ENCODE measurements around the gene ENTPD6.
A peak's percentile ranks its signal among the peaks of the same experiment; 100 is the strongest.
"Not testable (repeated sequence)": the region's sequence is repeated elsewhere in the genome, so short reads cannot be mapped to it uniquely, and the experiment has no call there.

ENTPD6 gene

DNA sequence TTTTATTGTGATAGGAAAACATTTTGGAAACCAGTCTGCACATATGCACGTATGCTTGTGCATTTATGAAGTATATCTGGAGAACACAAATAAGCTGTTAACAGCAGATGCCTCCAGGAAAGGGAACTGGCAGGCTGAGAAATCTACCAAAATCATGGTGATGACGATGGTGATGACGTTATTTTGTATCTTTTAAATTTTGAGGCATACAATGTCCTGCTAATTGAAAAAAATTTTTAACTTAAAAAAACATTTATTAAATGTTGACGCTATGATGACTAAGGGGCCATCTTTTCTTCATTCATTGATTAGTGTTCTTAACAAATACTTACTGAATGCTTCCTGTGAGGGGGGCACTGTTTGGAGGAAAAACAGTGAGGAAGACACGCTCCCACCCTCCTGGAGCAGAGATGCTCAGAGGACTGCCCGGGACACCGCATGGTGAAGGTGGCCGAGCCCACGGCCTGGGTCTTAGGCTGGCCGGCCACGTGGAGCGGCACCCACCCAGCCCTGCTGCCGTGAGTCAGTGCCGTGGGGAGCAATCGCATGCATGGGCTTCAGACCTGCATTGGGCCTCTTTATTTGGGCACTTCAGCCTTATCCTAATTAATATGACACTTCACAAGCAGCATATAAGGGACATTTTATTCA lies 15.9 kb upstream of the ENTPD6 start:
- H3K27ac ChIP-seq (ENCODE audit: extremely low read depth, low read depth, low read length) = no peak overlapping the region

DNA sequence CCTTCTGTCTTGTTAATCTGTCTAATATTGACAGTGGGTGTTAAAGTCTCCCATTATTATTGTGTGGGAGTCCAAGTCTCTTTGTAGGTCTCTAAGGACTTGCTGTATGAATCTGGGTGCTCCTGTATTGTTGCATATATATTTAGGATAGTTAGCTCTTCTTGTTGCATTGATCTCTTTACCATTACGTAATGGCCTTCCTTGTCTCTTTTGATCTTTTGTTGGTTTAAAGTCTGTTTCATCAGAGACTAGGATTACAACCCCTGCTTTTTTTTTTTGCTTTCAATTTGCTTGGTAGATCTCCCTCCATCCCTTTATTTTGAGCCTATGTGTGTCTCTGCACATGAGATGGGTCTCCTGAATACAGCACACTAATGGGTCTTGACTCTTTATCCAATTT lies 11.1 kb upstream of the ENTPD6 start:
- POLR2A ChIA-PET; CTCF ChIA-PET; H3K4me3 ChIP-seq (ENCODE audit: low read depth, low read length): not testable (repeated sequence)

More for the DNA sequence above, 15.9 kb upstream of the ENTPD6 start:
- ChIA-PET CTCF (interaction anchor here (0.6 to 3.2 kb wide), 18 partner anchors 8 to 1760 kb away, joined by 3 to 24 read pairs (median 4); partner anchors contain the start of gene APMAP), POLR2A (no interaction called here)
- Histone ChIP-seq H3K4me1 (ENCODE audit: control insufficient read depth, insufficient read depth, low read length) (no peaks in the 10 kb centered on the region), H3K4me3 (ENCODE audit: low read depth, low read length) (no peak overlapping the region), H3K9me3 (ENCODE audit: control insufficient read depth, insufficient read depth, low read depth, low read length) (no peaks in the 10 kb centered on the region), H3K36me3 (ENCODE audit: control insufficient read depth in 2 of 2, insufficient read depth in 1 of 2, low read length in 2 of 2) (no peaks in the 10 kb centered on the region)
- TF ChIP-seq, protein P1, sequence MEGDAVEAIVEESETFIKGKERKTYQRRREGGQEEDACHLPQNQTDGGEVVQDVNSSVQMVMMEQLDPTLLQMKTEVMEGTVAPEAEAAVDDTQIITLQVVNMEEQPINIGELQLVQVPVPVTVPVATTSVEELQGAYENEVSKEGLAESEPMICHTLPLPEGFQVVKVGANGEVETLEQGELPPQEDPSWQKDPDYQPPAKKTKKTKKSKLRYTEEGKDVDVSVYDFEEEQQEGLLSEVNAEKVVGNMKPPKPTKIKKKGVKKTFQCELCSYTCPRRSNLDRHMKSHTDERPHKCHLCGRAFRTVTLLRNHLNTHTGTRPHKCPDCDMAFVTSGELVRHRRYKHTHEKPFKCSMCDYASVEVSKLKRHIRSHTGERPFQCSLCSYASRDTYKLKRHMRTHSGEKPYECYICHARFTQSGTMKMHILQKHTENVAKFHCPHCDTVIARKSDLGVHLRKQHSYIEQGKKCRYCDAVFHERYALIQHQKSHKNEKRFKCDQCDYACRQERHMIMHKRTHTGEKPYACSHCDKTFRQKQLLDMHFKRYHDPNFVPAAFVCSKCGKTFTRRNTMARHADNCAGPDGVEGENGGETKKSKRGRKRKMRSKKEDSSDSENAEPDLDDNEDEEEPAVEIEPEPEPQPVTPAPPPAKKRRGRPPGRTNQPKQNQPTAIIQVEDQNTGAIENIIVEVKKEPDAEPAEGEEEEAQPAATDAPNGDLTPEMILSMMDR (tag by site-specific recombination; IDR thresholded peaks at IDR 0.05) = no peak
- TF ChIP-seq ZNF510 (tag by site-specific recombination; IDR thresholded peaks at IDR 0.05; ENCODE audit: insufficient replicate concordance) = no peak
- TF ChIP-seq, protein P2, sequence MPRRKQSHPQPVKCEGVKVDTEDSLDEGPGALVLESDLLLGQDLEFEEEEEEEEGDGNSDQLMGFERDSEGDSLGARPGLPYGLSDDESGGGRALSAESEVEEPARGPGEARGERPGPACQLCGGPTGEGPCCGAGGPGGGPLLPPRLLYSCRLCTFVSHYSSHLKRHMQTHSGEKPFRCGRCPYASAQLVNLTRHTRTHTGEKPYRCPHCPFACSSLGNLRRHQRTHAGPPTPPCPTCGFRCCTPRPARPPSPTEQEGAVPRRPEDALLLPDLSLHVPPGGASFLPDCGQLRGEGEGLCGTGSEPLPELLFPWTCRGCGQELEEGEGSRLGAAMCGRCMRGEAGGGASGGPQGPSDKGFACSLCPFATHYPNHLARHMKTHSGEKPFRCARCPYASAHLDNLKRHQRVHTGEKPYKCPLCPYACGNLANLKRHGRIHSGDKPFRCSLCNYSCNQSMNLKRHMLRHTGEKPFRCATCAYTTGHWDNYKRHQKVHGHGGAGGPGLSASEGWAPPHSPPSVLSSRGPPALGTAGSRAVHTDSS (tag by site-specific recombination; IDR thresholded peaks at IDR 0.05) = peak; percentile 34
- no peak for TF ChIP-seq ZNF571 (tag by site-specific recombination; IDR thresholded peaks at IDR 0.05)
- no peak for TF ChIP-seq ZNF670 (tag by site-specific recombination; IDR thresholded peaks at IDR 0.05; ENCODE audit: low read depth)

DNA sequence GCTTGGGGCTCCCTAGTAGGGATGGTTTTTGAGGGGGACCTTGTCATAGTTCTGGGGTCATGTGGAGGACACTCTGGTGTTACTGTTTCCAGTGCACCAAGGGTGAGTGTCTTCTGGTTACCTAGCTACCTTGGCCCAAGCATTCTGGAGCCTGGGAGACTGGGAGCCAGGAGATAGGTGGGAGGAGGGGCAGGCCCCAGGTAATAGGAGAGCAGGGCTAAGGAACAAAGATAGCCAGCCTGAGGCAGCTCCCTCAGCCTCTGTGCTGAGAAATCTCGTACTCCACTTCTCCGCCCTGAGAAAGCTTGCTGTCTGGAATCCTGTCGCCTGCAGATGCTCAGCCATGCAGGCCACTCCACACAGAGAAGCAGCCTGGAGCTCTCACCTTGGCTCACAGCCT lies 8.3 kb upstream of the ENTPD6 start:
- H3K4me3 ChIP-seq (ENCODE audit: low read depth, low read length) = no peak overlapping the region
- H3K4me1 ChIP-seq (ENCODE audit: control insufficient read depth, insufficient read depth, low read length) = no peaks in the 10 kb centered on the region
- POLR2A ChIA-PET = no interaction called here
- CTCF ChIA-PET = interaction anchor here (0.6 to 1.1 kb wide), 4 partner anchors 8 to 158 kb away, joined by 3 to 4 read pairs (median 3); no protein-coding TSS in a partner anchor
- H3K9me3 ChIP-seq (ENCODE audit: control insufficient read depth, insufficient read depth, low read depth, low read length) = no peaks in the 10 kb centered on the region
- H3K36me3 ChIP-seq (ENCODE audit: control insufficient read depth in 2 of 2, insufficient read depth in 1 of 2, low read length in 2 of 2) = no peaks in the 10 kb centered on the region
- H3K27ac ChIP-seq (ENCODE audit: extremely low read depth, low read depth, low read length) = no peak overlapping the region
- TF ChIP-seq, protein P3, sequence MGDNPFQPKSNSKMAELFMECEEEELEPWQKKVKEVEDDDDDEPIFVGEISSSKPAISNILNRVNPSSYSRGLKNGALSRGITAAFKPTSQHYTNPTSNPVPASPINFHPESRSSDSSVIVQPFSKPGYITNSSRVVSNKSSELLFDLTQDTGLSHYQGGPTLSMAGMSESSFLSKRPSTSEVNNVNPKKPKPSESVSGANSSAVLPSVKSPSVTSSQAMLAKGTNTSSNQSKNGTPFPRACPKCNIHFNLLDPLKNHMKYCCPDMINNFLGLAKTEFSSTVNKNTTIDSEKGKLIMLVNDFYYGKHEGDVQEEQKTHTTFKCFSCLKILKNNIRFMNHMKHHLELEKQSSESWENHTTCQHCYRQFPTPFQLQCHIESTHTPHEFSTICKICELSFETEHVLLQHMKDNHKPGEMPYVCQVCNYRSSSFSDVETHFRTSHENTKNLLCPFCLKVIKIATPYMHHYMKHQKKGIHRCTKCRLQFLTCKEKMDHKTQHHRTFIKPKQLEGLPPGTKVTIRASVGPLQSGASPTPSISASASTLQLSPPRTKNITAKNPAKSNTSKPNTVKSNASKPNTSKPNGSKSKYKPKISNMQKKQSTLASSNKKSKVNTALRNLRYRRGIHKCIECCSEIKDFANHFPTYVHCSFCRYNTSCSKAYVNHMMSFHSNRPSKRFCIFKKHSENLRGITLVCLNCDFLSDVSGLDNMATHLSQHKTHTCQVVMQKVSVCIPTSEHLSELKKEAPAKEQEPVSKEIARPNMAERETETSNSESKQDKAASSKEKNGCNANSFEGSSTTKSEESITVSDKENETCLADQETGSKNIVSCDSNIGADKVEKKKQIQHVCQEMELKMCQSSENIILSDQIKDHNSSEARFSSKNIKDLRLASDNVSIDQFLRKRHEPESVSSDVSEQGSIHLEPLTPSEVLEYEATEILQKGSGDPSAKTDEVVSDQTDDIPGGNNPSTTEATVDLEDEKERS (tag by site-specific recombination; IDR thresholded peaks at IDR 0.05) = no peak
- TF ChIP-seq, protein P4, sequence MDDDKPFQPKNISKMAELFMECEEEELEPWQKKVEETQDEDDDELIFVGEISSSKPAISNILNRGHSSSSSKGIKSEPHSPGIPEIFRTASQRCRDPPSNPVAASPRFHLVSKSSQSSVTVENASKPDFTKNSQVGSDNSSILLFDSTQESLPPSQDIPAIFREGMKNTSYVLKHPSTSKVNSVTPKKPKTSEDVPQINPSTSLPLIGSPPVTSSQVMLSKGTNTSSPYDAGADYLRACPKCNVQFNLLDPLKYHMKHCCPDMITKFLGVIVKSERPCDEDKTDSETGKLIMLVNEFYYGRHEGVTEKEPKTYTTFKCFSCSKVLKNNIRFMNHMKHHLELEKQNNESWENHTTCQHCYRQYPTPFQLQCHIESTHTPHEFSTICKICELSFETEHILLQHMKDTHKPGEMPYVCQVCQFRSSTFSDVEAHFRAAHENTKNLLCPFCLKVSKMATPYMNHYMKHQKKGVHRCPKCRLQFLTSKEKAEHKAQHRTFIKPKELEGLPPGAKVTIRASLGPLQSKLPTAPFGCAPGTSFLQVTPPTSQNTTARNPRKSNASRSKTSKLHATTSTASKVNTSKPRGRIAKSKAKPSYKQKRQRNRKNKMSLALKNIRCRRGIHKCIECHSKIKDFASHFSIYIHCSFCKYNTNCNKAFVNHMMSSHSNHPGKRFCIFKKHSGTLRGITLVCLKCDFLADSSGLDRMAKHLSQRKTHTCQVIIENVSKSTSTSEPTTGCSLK (tag by site-specific recombination; IDR thresholded peaks at IDR 0.05) = no peak
- TF ChIP-seq, protein P5, sequence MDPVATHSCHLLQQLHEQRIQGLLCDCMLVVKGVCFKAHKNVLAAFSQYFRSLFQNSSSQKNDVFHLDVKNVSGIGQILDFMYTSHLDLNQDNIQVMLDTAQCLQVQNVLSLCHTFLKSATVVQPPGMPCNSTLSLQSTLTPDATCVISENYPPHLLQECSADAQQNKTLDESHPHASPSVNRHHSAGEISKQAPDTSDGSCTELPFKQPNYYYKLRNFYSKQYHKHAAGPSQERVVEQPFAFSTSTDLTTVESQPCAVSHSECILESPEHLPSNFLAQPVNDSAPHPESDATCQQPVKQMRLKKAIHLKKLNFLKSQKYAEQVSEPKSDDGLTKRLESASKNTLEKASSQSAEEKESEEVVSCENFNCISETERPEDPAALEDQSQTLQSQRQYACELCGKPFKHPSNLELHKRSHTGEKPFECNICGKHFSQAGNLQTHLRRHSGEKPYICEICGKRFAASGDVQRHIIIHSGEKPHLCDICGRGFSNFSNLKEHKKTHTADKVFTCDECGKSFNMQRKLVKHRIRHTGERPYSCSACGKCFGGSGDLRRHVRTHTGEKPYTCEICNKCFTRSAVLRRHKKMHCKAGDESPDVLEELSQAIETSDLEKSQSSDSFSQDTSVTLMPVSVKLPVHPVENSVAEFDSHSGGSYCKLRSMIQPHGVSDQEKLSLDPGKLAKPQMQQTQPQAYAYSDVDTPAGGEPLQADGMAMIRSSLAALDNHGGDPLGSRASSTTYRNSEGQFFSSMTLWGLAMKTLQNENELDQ (tag by site-specific recombination; IDR thresholded peaks at IDR 0.05; ENCODE audit: low read depth) = no peak
- TF ChIP-seq ZNF558 (tag by site-specific recombination; IDR thresholded peaks at IDR 0.05) = no peak
- TF ChIP-seq ZNF837 (tag by site-specific recombination; IDR thresholded peaks at IDR 0.05) = no peak
- no peak for TF ChIP-seq MYNN (tag by site-specific recombination; IDR thresholded peaks at IDR 0.05; ENCODE audit: borderline replicate concordance)
- TF ChIP-seq ZNF423 (tag by site-specific recombination; IDR thresholded peaks at IDR 0.05) = no peak
- TF ChIP-seq, protein P2 (tag by site-specific recombination; IDR thresholded peaks at IDR 0.05) = no peak
- no peak for TF ChIP-seq ZNF426 (tag by site-specific recombination; IDR thresholded peaks at IDR 0.05)
- TF ChIP-seq ZNF394 (tag by site-specific recombination; IDR thresholded peaks at IDR 0.05; ENCODE audit: borderline replicate concordance) = no peak
- no peak for TF ChIP-seq ZBTB21 (tag by site-specific recombination; IDR thresholded peaks at IDR 0.05)
- no peak for TF ChIP-seq SCRT1 (tag by site-specific recombination; IDR thresholded peaks at IDR 0.05; ENCODE audit: borderline replicate concordance)
- no peak for TF ChIP-seq ZNF221 (tag by site-specific recombination; IDR thresholded peaks at IDR 0.05; ENCODE audit: borderline replicate concordance)

More for the DNA sequence above, 11.1 kb upstream of the ENTPD6 start:
- not testable (repeated sequence) for H3K9me3 ChIP-seq (ENCODE audit: control insufficient read depth, insufficient read depth, low read depth, low read length); H3K36me3 ChIP-seq (ENCODE audit: control insufficient read depth in 2 of 2, insufficient read depth in 1 of 2, low read length in 2 of 2); H3K4me1 ChIP-seq (ENCODE audit: control insufficient read depth, insufficient read depth, low read length); H3K27ac ChIP-seq (ENCODE audit: extremely low read depth, low read depth, low read length)

All from HEK293 (cell line).